H1 (cell line): Measurements from ENCODE around the gene TPRG1L. TPM values are rescaled to one million over a fixed set of nuclear protein-coding genes. Genes with fewer than 3 reads are reported as not detected.

Experiments
- CTCF ChIA-PET: fragments of 300-600 bp; sonication (Branson Sonifier 250); formaldehyde crosslinking; loops from one replicate; lab custom pipeline; 2021; ENCODE audit not compliant: partially characterized antibody; lab: Charles Lee
- POLR2A ChIA-PET: fragments of 300-600 bp; sonication (Branson Sonifier 250); formaldehyde crosslinking; loops from one replicate; lab custom pipeline; 2021; ENCODE audit warnings: inconsistent platforms; ENCODE audit not compliant: partially characterized antibody; lab: Charles Lee
- DNase-seq, 2 experiments: peaks; one replicate each; pipeline versions ENCODE4 v3.0.0 to v3.0.0-alpha.2; 2010 to 2022; ENCODE audit warnings: low spot score in 2 of 2, low read depth in 1 of 2, mixed read lengths in 1 of 2
- FAIRE-seq: peaks from 2 replicates; lab custom pipeline; 2011; peaks lifted over from hg19 to GRCh38; lab: Jason Lieb, UNC
- H2AFZ ChIP-seq: 2 replicates; pipeline ENCODE4 v1.8.1; 2012; ENCODE audit warnings: low read length, inconsistent platforms
- H2AK5ac ChIP-seq: 2 replicates; pipeline ENCODE4 v1.6.1; 2013; ENCODE audit warnings: low read depth, low read length
- H2BK120ac ChIP-seq: replicated peaks from 2 replicates; pipeline ENCODE3; 2013; ENCODE audit warnings: low read depth, low read length, inconsistent platforms
- H2BK12ac ChIP-seq: 2 replicates; pipeline ENCODE4 v1.6.1; 2013; ENCODE audit warnings: low read depth, low read length
- H2BK15ac ChIP-seq: 2 replicates; pipeline ENCODE4 v1.6.1; 2013; ENCODE audit warnings: low read length
- H2BK20ac ChIP-seq: 2 replicates; pipeline ENCODE4 v1.6.1; 2013; ENCODE audit warnings: low read length
- H2BK5ac ChIP-seq: 2 replicates; pipeline ENCODE4 v1.6.1; 2013; ENCODE audit warnings: low read depth, low read length
- H3K14ac ChIP-seq: 2 replicates; pipeline ENCODE4 v1.6.1; 2013; ENCODE audit warnings: inconsistent platforms; ENCODE audit not compliant: insufficient read length
- H3K18ac ChIP-seq: 2 replicates; pipeline ENCODE4 v1.6.1; 2013; ENCODE audit warnings: low read length; ENCODE audit errors: extremely low read depth
- H3K23ac ChIP-seq: 2 replicates; pipeline ENCODE4 v1.6.1; 2013; ENCODE audit warnings: inconsistent platforms; ENCODE audit not compliant: insufficient read length
- H3K23me2 ChIP-seq: 2 replicates; pipeline ENCODE4 v1.6.1; 2013; ENCODE audit warnings: low read depth, low read length
- H3K27ac ChIP-seq: 2 replicates; pipeline ENCODE4 v1.6.1; 2011; ENCODE audit warnings: low read depth, low read length, inconsistent platforms
- H3K27me3 ChIP-seq, 4 experiments: replicated peaks in 1 of 4; 1 replicate in 1 of 4; 2 replicates in 3 of 4; pipeline versions ENCODE4 v1.6.1 to v1.8.1; 2011 to 2013; ENCODE audit warnings: low read length in 3 of 4, mild to moderate bottlenecking in 3 of 4, inconsistent platforms in 2 of 4, mixed read lengths in 2 of 4, moderate library complexity in 1 of 4; ENCODE audit not compliant: control insufficient read depth in 3 of 4, insufficient read depth in 3 of 4; ENCODE audit errors: extremely low read depth in 1 of 4
- H3K36me3 ChIP-seq, 4 experiments: 2 replicates each; pipeline versions ENCODE4 v1.6.1 to v1.8.1; 2011 to 2013; ENCODE audit warnings: mild to moderate bottlenecking in 4 of 4, low read length in 3 of 4, moderate library complexity in 2 of 4, control low read depth in 1 of 4, inconsistent platforms in 1 of 4; ENCODE audit not compliant: insufficient read depth in 4 of 4, control insufficient read depth in 2 of 4
- H3K4ac ChIP-seq: replicated peaks from 2 replicates; pipeline ENCODE3; 2013; ENCODE audit warnings: low read length, low read depth, mixed read lengths, inconsistent platforms; ENCODE audit not compliant: insufficient read length
- H3K4me1 ChIP-seq, 4 experiments: replicated peaks in 1 of 4; 1 replicate in 1 of 4; 2 replicates in 3 of 4; pipeline versions ENCODE4 v1.6.1 to v1.8.1; 2011 to 2013; ENCODE audit warnings: low read length in 3 of 4, inconsistent platforms in 2 of 4, mixed read lengths in 1 of 4; ENCODE audit not compliant: insufficient read depth in 4 of 4, control insufficient read depth in 3 of 4
- H3K4me2 ChIP-seq, 2 experiments: 2 replicates each; pipeline versions ENCODE4 v1.6.1 to v1.8.1; 2011 to 2013; ENCODE audit warnings: low read depth in 2 of 2, low read length in 2 of 2, control low read depth in 1 of 2, inconsistent platforms in 1 of 2, mild to moderate bottlenecking in 1 of 2; ENCODE audit not compliant: insufficient read depth in 1 of 2
- H3K4me3 ChIP-seq, 4 experiments: fragments of 200-600, 300-600 bp in 1 of 4; sonication (generic), shearing (Covaris generic), sonication (Bioruptor Twin) in 1 of 4; 2 replicates each; pipeline versions ENCODE4 v1.5.1 to v1.8.1; 2011 to 2016; ENCODE audit warnings: low read length in 4 of 4, low read depth in 3 of 4, control low read depth in 2 of 4, inconsistent platforms in 2 of 4, mild to moderate bottlenecking in 2 of 4, mixed read lengths in 1 of 4, moderate library complexity in 1 of 4; ENCODE audit not compliant: insufficient read depth in 2 of 4; ENCODE audit errors: extremely low read depth in 1 of 4
- H3K56ac ChIP-seq: replicated peaks from 2 replicates; pipeline ENCODE3; 2013; ENCODE audit warnings: low read depth, mild to moderate bottlenecking, mixed read lengths, low read length, inconsistent platforms; ENCODE audit not compliant: insufficient read length
- H3K79me1 ChIP-seq: 2 replicates; pipeline ENCODE4 v1.6.1; 2013; ENCODE audit warnings: low read depth, low read length, control low read depth
- H3K79me2 ChIP-seq, 2 experiments: 2 replicates each; pipeline versions ENCODE4 v1.6.1 to v1.8.1; 2012 to 2013; ENCODE audit warnings: low read length in 2 of 2, mild to moderate bottlenecking in 2 of 2, inconsistent platforms in 1 of 2; ENCODE audit not compliant: insufficient read depth in 2 of 2, control insufficient read depth in 1 of 2
- H3K9ac ChIP-seq, 4 experiments: replicated peaks in 1 of 4; 1 replicate in 1 of 4; 2 replicates in 3 of 4; pipeline versions ENCODE4 v1.6.1 to v1.8.1; 2011 to 2013; ENCODE audit warnings: low read depth in 3 of 4, low read length in 3 of 4, control low read depth in 2 of 4, mild to moderate bottlenecking in 2 of 4, moderate library complexity in 2 of 4, inconsistent platforms in 1 of 4; ENCODE audit errors: extremely low read depth in 1 of 4
- H3K9me3 ChIP-seq, 2 experiments: 2 replicates each; pipeline versions ENCODE4 v1.6.1 to v1.8.1; 2012 to 2013; ENCODE audit warnings: mild to moderate bottlenecking in 2 of 2, moderate library complexity in 2 of 2, control low read depth in 1 of 2, inconsistent platforms in 1 of 2, low read depth in 1 of 2, low read length in 1 of 2, mixed read lengths in 1 of 2; ENCODE audit not compliant: insufficient read depth in 2 of 2
- H4K20me1 ChIP-seq, 2 experiments: replicated peaks in 1 of 2; 2 replicates each; pipeline versions ENCODE3 to v1.8.1; 2011 to 2013; ENCODE audit warnings: inconsistent platforms in 2 of 2, low read length in 2 of 2, mild to moderate bottlenecking in 1 of 2; ENCODE audit not compliant: insufficient read depth in 2 of 2, control insufficient read depth in 1 of 2
- H4K5ac ChIP-seq: 2 replicates; pipeline ENCODE4 v1.6.1; 2013; ENCODE audit warnings: low read length, low read depth, mixed read lengths, inconsistent platforms; ENCODE audit not compliant: insufficient read length
- H4K8ac ChIP-seq: 2 replicates; pipeline ENCODE4 v1.8.0; 2013; ENCODE audit warnings: mild to moderate bottlenecking, moderate library complexity, low read length, inconsistent platforms; ENCODE audit not compliant: insufficient read depth; ENCODE audit errors: extremely low read depth
- H4K91ac ChIP-seq: replicated peaks from 2 replicates; pipeline ENCODE3; 2013; ENCODE audit warnings: low read length, mixed read lengths, inconsistent platforms; ENCODE audit not compliant: insufficient read length
- EGR1 ChIP-seq: IDR thresholded peaks from 2 replicates; pipeline ENCODE4 v1.6.1; 2011; ENCODE audit warnings: low read depth, low read length, borderline replicate concordance
- WGBS, 2 experiments: shearing (Covaris generic) in 1 of 2; methylation state at CpG; one replicate each; pipeline versions ENCODE4 v1.1.6 to v1.1.7; 2013 to 2015; ENCODE audit warnings: low lambda C conversion rate in 2 of 2, mixed read lengths in 2 of 2, inconsistent platforms in 1 of 2, low coverage in 1 of 2, missing lambda C conversion rate in 1 of 2; ENCODE audit not compliant: insufficient replicate concordance in 2 of 2, insufficient coverage in 1 of 2, insufficient read length in 1 of 2; ENCODE audit errors: extremely low coverage in 1 of 2, missing lambda C conversion rate in 1 of 2; 5-methylcytosine and 5-hydroxymethylcytosine counted together
- polyA plus RNA-seq, 7 experiments: library from polyadenylated mRNA; depleted of rRNA in 3 of 7; stranded (reverse) in 5 of 7; unstranded in 2 of 7; fragments of >200 nt in 5 of 7; fragments of 200-250 nt in 2 of 7; gene quantifications; 1 replicate in 5 of 7; 2 replicates in 1 of 7; 4 replicates in 1 of 7; pipeline versions ENCODE4 v1.2.1 to v1.2.3, GENCODE V29; 2011 to 2013; ENCODE audit warnings: missing spikeins in 2 of 7, mixed read lengths in 2 of 7
- total RNA-seq: library from RNA; stranded (reverse); fragmentation: NEBNext Ultra II Directional; extraction: Animal tissue kit (Norgen Biotek cat#: 25700); gene quantifications from 2 replicates; pipeline ENCODE4 v1.2.1, GENCODE V29; 2021
- TF ChIP-seq, protein P1 (sequence below): IDR thresholded peaks from 2 replicates; pipeline ENCODE4 v1.6.1; 2011; ENCODE audit warnings: low read depth, mild to moderate bottlenecking, low read length; ENCODE audit not compliant: insufficient read depth

Gene TPRG1L
- total and polyA plus RNA-seq, 2 of the 8 experiments (the other 6 are each of a cell fraction or from before 2014, with no cell fraction given): 21.7 to 22.3 TPM

DNA sequence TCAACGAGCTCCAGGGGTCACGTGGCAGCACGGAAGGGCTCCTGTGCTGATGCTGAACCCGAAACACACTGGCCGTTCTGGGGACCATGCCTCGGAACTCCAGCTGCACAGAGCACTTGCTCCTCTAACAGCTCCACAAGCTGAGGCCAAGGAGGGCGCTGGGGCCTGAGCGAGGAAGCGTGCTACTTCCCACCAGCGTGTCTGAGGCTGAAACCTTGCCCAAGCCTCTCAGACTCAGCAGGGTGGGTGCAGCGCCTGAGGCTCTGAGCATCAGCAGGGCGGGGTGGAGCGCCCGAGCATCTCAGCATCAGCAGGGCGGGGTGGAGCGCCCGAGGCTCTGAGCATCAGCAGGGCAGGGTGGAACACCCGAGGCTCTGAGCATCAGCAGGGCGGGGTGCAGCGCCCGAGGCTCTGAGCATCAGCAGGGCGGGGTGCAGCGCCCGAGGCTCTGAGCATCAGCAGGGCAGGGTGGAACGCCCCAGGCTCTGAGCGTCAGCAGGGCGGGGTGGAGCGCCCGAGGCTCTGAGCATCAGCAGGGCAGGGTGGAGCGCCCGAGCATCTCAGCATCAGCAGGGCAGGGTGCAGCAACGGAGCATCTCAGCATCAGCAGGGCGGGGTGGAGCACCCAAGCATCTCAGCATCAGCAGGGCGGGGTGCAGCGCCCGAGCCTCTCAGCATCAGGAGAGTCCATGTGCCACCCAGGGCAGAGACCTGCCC is 15.5 kb downstream of the TPRG1L start:
- H2BK5ac ChIP-seq: no peak overlapping the region
- no peak overlapping the region for H4K5ac ChIP-seq
- no peak overlapping the region for H3K4ac ChIP-seq
- H4K20me1 ChIP-seq: peaks cover 0 to 7% of the 10 kb centered on the region in 2 experiments
- H3K9me3 ChIP-seq: no peaks in the 10 kb centered on the region
- no peak overlapping the region for H4K91ac ChIP-seq
- no peak for DNase-seq
- no peak overlapping the region for H2AFZ ChIP-seq
- no peak overlapping the region for H3K9ac ChIP-seq
- TF ChIP-seq, protein P1, sequence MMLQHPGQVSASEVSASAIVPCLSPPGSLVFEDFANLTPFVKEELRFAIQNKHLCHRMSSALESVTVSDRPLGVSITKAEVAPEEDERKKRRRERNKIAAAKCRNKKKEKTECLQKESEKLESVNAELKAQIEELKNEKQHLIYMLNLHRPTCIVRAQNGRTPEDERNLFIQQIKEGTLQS: no peak
- TF ChIP-seq EGR1: no peak
- TF ChIP-seq, all 59 proteins: peak for 0
- 93% methylated on average over 16 of the region's 36 CpGs; no CpG with 5 or more reads in 1 of the 2 experiments for WGBS, 2 experiments
- no peak overlapping the region for H3K56ac ChIP-seq
- H3K18ac ChIP-seq: no peak overlapping the region
- FAIRE-seq: no peak
- no peak overlapping the region for H3K23ac ChIP-seq
- no peaks in the 10 kb centered on the region for H3K27me3 ChIP-seq
- no peak overlapping the region for H3K27ac ChIP-seq
- H3K4me1 ChIP-seq: no peaks in the 10 kb centered on the region
- peaks cover 2 to 15% (median 8%) of the 10 kb centered on the region in 4 experiments; a peak in 5 of 8 replicates for H3K36me3 ChIP-seq
- no peak overlapping the region for H2BK120ac ChIP-seq
- no peak overlapping the region for H4K8ac ChIP-seq
- no peak overlapping the region for H2AK5ac ChIP-seq
- no peaks in the 10 kb centered on the region for H3K79me2 ChIP-seq
- peaks cover 5% of the 10 kb centered on the region for H3K79me1 ChIP-seq
- H2BK15ac ChIP-seq: no peak overlapping the region
- ChIA-PET POLR2A (no interaction called here), CTCF (interaction anchor here (0.9 to 1.4 kb wide), 5 partner anchors 9 to 398 kb away, joined by 3 to 6 read pairs (median 4); partner anchors contain the start of gene WRAP73)
- H3K4me3 ChIP-seq: no peak overlapping the region
- no peak overlapping the region for H3K4me2 ChIP-seq
- H2BK20ac ChIP-seq: no peak overlapping the region
- H3K14ac ChIP-seq: no peak overlapping the region
- H2BK12ac ChIP-seq: no peak overlapping the region
- H3K23me2 ChIP-seq: no peaks in the 10 kb centered on the region
